A549 (cell line): ENCODE measurements around the gene SPOCK2.

Source experiments
- CBX2 ChIP-seq: fragments of 200-600 bp; sonication (generic); IDR thresholded peaks from 2 replicates; pipeline ENCODE4 v1.6.1; 2016; ENCODE audit warnings: low read depth, mild to moderate bottlenecking, borderline replicate concordance
- CEBPB ChIP-seq, 2 experiments: fragments of >200 bp in 1 of 2; sonication (Bioruptor Twin) in 1 of 2; formaldehyde crosslinking in 1 of 2; IDR thresholded peaks; 2 replicates each; pipeline ENCODE4 v1.6.1; 2012 to 2016
- HDAC2 ChIP-seq: fragments of 200-600 bp; sonication (generic); IDR thresholded peaks from 2 replicates; pipeline ENCODE4 v1.6.1; 2016
- POLR2A ChIP-seq: IDR thresholded peaks from 2 replicates; pipeline ENCODE4 v1.6.1; 2012; ENCODE audit warnings: mild to moderate bottlenecking, low read length
- RAD21 ChIP-seq, 2 experiments: fragments of >200 bp in 1 of 2; sonication (Bioruptor Twin) in 1 of 2; formaldehyde crosslinking in 1 of 2; IDR thresholded peaks in 1 of 2; conservative IDR thresholded peaks in 1 of 2; 2 replicates in 1 of 2; 3 replicates in 1 of 2; pipeline ENCODE4 v1.6.1; 2012 to 2018; ENCODE audit warnings: inconsistent platforms in 1 of 2
- TF ChIP-seq, protein P1 (sequence below): fragments of 200-600 bp; sonication (generic); IDR thresholded peaks from 2 replicates; pipeline ENCODE4 v1.6.1; 2016; ENCODE audit warnings: antibody characterized with exemption, mild to moderate bottlenecking, moderate library complexity
- TF ChIP-seq, protein P2 (sequence below): IDR thresholded peaks from 2 replicates; pipeline ENCODE4 v1.6.1; 2012
- TF ChIP-seq, protein P3 (sequence below): fragments of >200 bp; sonication (Bioruptor Twin); formaldehyde crosslinking; IDR thresholded peaks from 3 replicates; pipeline ENCODE4 v1.5.1; 2016
- TF ChIP-seq, protein P4 (sequence below): fragments of 450-650 bp; IDR thresholded peaks from 2 replicates; pipeline ENCODE4 v1.6.1; 2014; ENCODE audit warnings: antibody characterized with exemption
- TF ChIP-seq, protein P5 (sequence below): IDR thresholded peaks from 2 replicates; pipeline ENCODE4 v1.6.1; 2012

DNA sequence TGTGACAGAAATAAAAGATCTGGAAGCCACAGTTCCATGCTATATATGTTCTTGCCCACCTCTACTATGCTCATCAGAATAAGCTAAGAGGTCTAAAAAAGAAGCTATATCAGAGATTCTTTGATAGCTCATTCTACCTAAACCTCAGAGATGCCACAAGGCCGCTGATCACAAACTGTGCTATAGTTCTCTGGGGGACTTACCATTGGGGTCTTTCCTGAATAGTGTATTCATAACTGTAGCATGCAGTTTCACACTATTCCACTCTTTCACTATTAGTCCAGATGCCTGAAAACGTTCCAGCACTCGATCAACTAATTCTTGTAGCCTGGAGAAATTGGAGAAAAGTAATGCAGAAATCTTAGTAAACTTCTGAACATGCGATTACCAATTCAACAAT is 44.5 kb upstream of the SPOCK2 start:
- TF ChIP-seq, protein P1, sequence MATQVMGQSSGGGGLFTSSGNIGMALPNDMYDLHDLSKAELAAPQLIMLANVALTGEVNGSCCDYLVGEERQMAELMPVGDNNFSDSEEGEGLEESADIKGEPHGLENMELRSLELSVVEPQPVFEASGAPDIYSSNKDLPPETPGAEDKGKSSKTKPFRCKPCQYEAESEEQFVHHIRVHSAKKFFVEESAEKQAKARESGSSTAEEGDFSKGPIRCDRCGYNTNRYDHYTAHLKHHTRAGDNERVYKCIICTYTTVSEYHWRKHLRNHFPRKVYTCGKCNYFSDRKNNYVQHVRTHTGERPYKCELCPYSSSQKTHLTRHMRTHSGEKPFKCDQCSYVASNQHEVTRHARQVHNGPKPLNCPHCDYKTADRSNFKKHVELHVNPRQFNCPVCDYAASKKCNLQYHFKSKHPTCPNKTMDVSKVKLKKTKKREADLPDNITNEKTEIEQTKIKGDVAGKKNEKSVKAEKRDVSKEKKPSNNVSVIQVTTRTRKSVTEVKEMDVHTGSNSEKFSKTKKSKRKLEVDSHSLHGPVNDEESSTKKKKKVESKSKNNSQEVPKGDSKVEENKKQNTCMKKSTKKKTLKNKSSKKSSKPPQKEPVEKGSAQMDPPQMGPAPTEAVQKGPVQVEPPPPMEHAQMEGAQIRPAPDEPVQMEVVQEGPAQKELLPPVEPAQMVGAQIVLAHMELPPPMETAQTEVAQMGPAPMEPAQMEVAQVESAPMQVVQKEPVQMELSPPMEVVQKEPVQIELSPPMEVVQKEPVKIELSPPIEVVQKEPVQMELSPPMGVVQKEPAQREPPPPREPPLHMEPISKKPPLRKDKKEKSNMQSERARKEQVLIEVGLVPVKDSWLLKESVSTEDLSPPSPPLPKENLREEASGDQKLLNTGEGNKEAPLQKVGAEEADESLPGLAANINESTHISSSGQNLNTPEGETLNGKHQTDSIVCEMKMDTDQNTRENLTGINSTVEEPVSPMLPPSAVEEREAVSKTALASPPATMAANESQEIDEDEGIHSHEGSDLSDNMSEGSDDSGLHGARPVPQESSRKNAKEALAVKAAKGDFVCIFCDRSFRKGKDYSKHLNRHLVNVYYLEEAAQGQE = no peak
- TF ChIP-seq, protein P2, sequence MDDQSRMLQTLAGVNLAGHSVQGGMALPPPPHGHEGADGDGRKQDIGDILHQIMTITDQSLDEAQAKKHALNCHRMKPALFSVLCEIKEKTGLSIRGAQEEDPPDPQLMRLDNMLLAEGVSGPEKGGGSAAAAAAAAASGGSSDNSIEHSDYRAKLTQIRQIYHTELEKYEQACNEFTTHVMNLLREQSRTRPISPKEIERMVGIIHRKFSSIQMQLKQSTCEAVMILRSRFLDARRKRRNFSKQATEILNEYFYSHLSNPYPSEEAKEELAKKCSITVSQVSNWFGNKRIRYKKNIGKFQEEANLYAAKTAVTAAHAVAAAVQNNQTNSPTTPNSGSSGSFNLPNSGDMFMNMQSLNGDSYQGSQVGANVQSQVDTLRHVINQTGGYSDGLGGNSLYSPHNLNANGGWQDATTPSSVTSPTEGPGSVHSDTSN = no peak
- TF ChIP-seq, protein P3, sequence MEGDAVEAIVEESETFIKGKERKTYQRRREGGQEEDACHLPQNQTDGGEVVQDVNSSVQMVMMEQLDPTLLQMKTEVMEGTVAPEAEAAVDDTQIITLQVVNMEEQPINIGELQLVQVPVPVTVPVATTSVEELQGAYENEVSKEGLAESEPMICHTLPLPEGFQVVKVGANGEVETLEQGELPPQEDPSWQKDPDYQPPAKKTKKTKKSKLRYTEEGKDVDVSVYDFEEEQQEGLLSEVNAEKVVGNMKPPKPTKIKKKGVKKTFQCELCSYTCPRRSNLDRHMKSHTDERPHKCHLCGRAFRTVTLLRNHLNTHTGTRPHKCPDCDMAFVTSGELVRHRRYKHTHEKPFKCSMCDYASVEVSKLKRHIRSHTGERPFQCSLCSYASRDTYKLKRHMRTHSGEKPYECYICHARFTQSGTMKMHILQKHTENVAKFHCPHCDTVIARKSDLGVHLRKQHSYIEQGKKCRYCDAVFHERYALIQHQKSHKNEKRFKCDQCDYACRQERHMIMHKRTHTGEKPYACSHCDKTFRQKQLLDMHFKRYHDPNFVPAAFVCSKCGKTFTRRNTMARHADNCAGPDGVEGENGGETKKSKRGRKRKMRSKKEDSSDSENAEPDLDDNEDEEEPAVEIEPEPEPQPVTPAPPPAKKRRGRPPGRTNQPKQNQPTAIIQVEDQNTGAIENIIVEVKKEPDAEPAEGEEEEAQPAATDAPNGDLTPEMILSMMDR = no peak
- TF ChIP-seq POLR2A (no peak), HDAC2 (no peak), RAD21 (conservative IDR thresholded peaks at IDR 0.05 in 1 of 2, IDR thresholded peaks at IDR 0.05 in 1 of 2) (no peak), CBX2 (no peak), CEBPB (IDR thresholded peaks at IDR 0.05) (no peak)
- TF ChIP-seq, protein P4, sequence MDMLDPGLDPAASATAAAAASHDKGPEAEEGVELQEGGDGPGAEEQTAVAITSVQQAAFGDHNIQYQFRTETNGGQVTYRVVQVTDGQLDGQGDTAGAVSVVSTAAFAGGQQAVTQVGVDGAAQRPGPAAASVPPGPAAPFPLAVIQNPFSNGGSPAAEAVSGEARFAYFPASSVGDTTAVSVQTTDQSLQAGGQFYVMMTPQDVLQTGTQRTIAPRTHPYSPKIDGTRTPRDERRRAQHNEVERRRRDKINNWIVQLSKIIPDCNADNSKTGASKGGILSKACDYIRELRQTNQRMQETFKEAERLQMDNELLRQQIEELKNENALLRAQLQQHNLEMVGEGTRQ = no peak
- TF ChIP-seq, protein P5, sequence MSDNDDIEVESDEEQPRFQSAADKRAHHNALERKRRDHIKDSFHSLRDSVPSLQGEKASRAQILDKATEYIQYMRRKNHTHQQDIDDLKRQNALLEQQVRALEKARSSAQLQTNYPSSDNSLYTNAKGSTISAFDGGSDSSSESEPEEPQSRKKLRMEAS = no peak
